Smooth muscle cell (in vitro differentiated cells): ENCODE measurements around the gene ZFC3H1. TPM values are rescaled to one million over a fixed set of nuclear protein-coding genes. Genes with fewer than 3 reads are reported as not detected.
"Not testable (repeated sequence)": the region's sequence is repeated elsewhere in the genome, so short reads cannot be mapped to it uniquely, and the experiment has no call there.

Experiments
- DNase-seq: peaks from one replicate; lab custom pipeline; 2025; ENCODE audit not compliant: unreplicated experiment; lab: John Stamatoyannopoulos, UW
- H2AFZ ChIP-seq: fragments of 200-600 bp; sonication (generic); 2 replicates; pipeline ENCODE4 v1.6.0; 2016; ENCODE audit warnings: antibody characterized with exemption, low read depth, mild to moderate bottlenecking
- H3F3A ChIP-seq: fragments of 200-600 bp; sonication (generic); 2 replicates; pipeline ENCODE4 v1.6.0; 2017; ENCODE audit warnings: antibody characterized with exemption, low read depth
- H3K27ac ChIP-seq: fragments of 200-600 bp; sonication (generic); 2 replicates; pipeline ENCODE4 v1.5.1; 2016; ENCODE audit warnings: low read depth, mild to moderate bottlenecking
- H3K27me3 ChIP-seq: fragments of 200-600 bp; sonication (generic); 2 replicates; pipeline ENCODE4 v1.6.1; 2016; ENCODE audit warnings: low read depth, mild to moderate bottlenecking
- H3K36me3 ChIP-seq: fragments of 200-600 bp; sonication (generic); 2 replicates; pipeline ENCODE4 v1.5.1; 2016; ENCODE audit warnings: low read depth
- H3K4me1 ChIP-seq: fragments of 200-600 bp; sonication (generic); 2 replicates; pipeline ENCODE4 v1.5.1; 2016; ENCODE audit warnings: low read depth
- H3K4me2 ChIP-seq: fragments of 200-600 bp; sonication (generic); 2 replicates; pipeline ENCODE4 v1.6.0; 2016; ENCODE audit warnings: mild to moderate bottlenecking
- H3K4me3 ChIP-seq: fragments of 200-600 bp; sonication (generic); 2 replicates; pipeline ENCODE4 v1.5.1; 2016; ENCODE audit warnings: mild to moderate bottlenecking
- H3K79me2 ChIP-seq: fragments of 200-600 bp; sonication (generic); 2 replicates; pipeline ENCODE4 v1.6.0; 2016; ENCODE audit warnings: low read depth, mild to moderate bottlenecking
- H3K9ac ChIP-seq: fragments of 200-600 bp; sonication (generic); 2 replicates; pipeline ENCODE4 v1.6.0; 2016; ENCODE audit warnings: low read depth
- H3K9me3 ChIP-seq: fragments of 200-600 bp; sonication (generic); replicated peaks from 2 replicates; pipeline ENCODE4 v1.5.1; 2016; ENCODE audit warnings: low read depth
- H4K20me1 ChIP-seq: fragments of 200-600 bp; sonication (generic); 2 replicates; pipeline ENCODE4 v1.6.0; 2016; ENCODE audit warnings: low read depth
- CTCF ChIP-seq: fragments of 200-600 bp; sonication (generic); IDR thresholded peaks from 2 replicates; pipeline ENCODE4 v1.5.1; 2017; ENCODE audit warnings: borderline replicate concordance, mild to moderate bottlenecking, antibody characterized with exemption; ENCODE audit not compliant: insufficient read depth, poor library complexity, severe bottlenecking
- WGBS: methylation state at CpG from one replicate; pipeline ENCODE4 v1.1.7; 2016; ENCODE audit warnings: low lambda C conversion rate; 5-methylcytosine and 5-hydroxymethylcytosine counted together
- polyA plus RNA-seq: library from polyadenylated mRNA; unstranded; fragments of >200 nt; fragmentation: Nextera tagmentation; extraction: Ambion mirVana; gene quantifications from 2 replicates; pipeline ENCODE4 v1.2.1, GENCODE V29; 2016
- total RNA-seq: library from RNA; depleted of rRNA; stranded (reverse); fragments of >200 nt; gene quantifications from 2 replicates; pipeline ENCODE4 v1.2.3, GENCODE V29; 2014

ZFC3H1 gene
- total and polyA plus RNA-seq, 2 experiments from 2014 or later = 17.5 to 52.9 TPM

- no peaks in the 10 kb centered on the region for H3K79me2 ChIP-seq
- H3K27ac ChIP-seq = no peak overlapping the region
- H3K4me3 ChIP-seq = no peak overlapping the region
- H3K27me3 ChIP-seq = no peaks in the 10 kb centered on the region
- no peaks in the 10 kb centered on the region for H3K9me3 ChIP-seq
- no peak overlapping the region for H3K4me2 ChIP-seq
- H4K20me1 ChIP-seq = no peaks in the 10 kb centered on the region
- H3K36me3 ChIP-seq = no peaks in the 10 kb centered on the region
- no peak for TF ChIP-seq CTCF
- no peak overlapping the region for H3K9ac ChIP-seq
- H3F3A ChIP-seq = no peaks in the 10 kb centered on the region
- 87% methylated on average over 2 of the region's 2 CpGs for WGBS
- no peak overlapping the region for H2AFZ ChIP-seq
- no peaks in the 10 kb centered on the region for H3K4me1 ChIP-seq
- no peak for DNase-seq
Observed at GRCh38 chr12:71704920-71705319, 41.3 kb upstream of the ZFC3H1 start.

GRCh38 chr12:71703206-71703605, 39.6 kb upstream of the ZFC3H1 start:
- Histone ChIP-seq H3K9ac (no peak overlapping the region), H3K27me3 (no peaks in the 10 kb centered on the region), H4K20me1 (no peaks in the 10 kb centered on the region), H3K9me3 (no peaks in the 10 kb centered on the region), H3K36me3 (no peaks in the 10 kb centered on the region), H3F3A (no peaks in the 10 kb centered on the region), H3K4me3 (no peak overlapping the region), H3K4me2 (no peak overlapping the region), H3K27ac (no peak overlapping the region), H3K4me1 (no peaks in the 10 kb centered on the region), H2AFZ (no peak overlapping the region), H3K79me2 (no peaks in the 10 kb centered on the region)
- DNase-seq = no peak
- no peak for TF ChIP-seq CTCF
- WGBS = 85% methylated on average over 2 of the region's 2 CpGs

DNA sequence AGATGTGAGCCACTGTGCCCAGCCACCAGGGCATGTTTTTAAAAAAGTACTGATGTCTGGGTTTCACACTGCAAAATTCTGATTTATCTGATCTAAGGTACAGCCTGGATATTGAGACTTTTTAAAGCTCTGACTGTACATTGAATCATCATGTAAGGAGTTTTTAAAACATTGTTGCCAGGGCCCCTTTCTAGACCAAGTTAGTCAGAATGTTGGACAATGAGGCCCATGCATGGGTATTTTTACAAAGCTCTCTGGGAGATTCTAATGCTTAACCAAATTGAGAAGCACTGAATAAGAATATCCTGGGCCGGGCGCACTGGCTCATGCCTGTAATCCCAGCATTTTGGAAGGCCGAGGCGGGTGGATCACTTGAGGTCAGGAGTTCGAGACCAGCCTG, 38.9 kb upstream of the ZFC3H1 start:
- 95% methylated on average over 5 of the region's 5 CpGs for WGBS
- Histone ChIP-seq H3K4me3 (no peak overlapping the region), H3K27ac (no peak overlapping the region), H2AFZ (no peak overlapping the region), H3K36me3 (no peaks in the 10 kb centered on the region), H3K27me3 (no peaks in the 10 kb centered on the region), H3K4me2 (no peak overlapping the region), H3F3A (no peaks in the 10 kb centered on the region), H3K9me3 (no peaks in the 10 kb centered on the region), H4K20me1 (no peaks in the 10 kb centered on the region), H3K79me2 (no peaks in the 10 kb centered on the region), H3K9ac (no peak overlapping the region), H3K4me1 (no peaks in the 10 kb centered on the region)
- TF ChIP-seq CTCF = no peak
- no peak for DNase-seq

GRCh38 chr12:71702181-71702580, 38.5 kb upstream of the ZFC3H1 start:
- H3K79me2 ChIP-seq, H3K9ac ChIP-seq, H3K4me3 ChIP-seq, DNase-seq, H4K20me1 ChIP-seq, H3K9me3 ChIP-seq, H3K4me2 ChIP-seq, H3K4me1 ChIP-seq, H3F3A ChIP-seq, H3K27me3 ChIP-seq, H2AFZ ChIP-seq, H3K27ac ChIP-seq, H3K36me3 ChIP-seq: not testable (repeated sequence)
- WGBS = 96% methylated on average over 8 of the region's 8 CpGs
